ENCODE measurements around the gene ILK.

ILK gene

DNA sequence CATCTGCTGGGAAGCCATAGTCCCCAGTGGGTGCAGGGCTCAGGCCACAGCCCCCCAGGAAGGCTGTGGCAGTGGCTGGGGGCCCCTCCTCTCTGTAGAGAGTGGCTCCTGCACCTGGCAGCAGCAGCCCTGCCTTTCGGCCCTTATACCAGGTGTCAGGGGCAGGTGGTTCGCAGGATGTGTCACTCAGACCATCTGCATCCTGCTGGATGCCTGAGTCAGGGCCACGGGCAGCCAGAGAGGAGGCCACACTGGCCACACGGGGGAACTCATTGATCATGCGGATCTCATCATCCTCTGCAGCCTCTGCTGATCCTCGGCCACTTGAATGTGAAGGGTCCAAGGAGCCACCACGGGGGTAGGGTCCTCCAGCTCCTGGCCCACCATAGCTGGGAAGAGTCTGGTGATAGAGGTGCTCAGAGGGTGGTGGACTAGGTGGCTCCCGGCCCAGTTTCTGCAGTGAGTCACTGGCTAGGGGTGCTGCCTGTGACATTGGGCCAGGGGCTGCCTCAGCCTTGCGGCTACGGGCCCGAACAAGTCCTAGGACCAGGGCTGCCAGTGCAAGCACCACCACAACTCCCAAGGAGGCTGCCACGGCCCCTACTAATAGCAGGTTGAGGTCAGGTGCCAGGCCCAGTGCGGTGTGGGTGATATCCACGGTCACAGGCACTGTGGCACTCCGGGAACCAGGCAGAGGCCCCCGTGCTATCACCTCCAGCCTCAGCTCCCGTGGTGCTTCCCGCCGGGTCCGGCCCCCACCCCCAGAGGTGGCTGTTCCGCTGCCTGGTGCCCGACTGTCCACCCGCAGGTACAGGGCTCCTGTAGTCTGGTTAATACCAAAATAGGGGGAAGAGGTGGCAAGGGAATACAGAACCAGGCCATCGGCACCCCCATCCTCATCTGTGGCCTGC, 18.9 kb downstream of the ILK start:
- peak; percentile 2 for DNase-seq

DNA sequence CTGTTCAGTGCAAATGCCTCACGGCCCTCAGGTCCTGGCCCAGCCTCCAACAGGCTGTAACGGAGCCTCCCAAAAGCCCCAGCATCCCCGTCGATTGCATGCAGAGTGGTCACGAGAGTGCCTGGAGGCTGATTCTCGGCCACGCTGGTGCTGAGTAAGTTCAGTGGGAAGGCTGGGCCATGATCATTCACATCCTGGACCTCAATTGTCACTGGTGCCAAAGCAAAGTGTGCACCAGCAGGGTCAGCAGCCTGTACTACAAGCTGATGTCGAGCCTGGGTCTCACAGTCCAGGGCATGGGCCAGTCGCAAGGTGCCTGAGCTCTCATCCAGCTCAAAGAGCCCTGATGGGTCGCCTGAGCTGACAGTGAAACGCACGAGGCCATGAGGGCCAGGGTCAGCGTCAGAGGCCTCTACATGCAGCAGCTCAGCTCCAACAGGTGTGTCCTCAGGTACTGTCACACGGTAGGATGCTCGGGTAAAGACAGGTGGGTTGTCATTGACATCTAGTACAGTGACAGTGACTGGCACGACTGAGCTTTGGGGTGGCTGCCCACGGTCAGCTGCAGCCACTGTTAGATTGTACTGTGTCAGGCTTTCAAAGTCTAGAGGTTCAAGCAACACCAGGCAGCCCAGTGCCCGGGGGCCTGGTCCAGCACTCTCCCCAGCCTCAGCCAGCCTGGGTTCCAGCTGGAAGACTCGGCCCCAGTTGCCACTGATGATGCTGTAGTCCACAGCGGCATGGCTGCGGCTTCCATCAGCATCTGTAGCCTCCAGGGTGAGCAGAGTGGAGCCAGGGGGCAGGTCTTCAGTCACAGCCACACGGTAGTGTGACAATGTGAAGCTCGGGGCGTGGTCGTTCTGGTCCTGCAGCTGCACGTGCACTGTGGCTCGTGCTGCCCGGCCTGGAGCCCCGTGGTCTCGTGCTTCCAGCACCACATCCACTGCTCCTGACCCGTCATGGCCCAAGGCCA, 20.1 kb downstream of the ILK start:
- no peak for DNase-seq

DNA sequence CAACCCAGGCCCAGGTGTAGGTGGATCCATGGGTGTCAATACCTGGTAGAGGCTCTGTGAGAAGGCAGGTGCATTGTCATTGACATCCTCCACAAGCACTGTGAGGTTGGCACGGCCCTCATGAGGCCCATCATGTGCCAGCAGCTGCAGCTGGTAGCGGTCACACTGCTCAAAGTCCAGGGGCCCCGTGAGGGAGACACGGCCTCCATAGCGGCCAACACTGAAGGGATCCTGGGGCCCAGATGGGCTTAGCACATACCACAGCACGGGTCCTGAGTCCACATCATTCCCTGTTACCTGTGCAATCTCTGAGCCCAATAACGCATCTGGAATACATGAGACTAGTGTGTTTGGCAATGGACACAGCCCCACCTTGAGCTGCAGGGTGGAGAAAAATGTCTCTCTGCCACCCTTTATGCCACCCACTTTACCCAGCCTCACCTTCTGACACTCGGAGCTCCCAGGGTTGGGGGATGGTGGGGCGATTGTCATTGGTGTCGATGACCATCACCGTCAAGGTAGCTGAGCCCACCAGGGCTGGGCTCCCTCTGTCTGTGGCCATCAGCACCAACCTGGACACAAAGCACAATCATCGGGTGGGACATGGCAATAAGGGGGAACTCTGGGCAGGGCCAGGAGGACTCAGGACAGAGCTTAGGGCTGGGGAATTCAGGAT, 21.7 kb downstream of the ILK start:
- no peak for DNase-seq

DNA sequence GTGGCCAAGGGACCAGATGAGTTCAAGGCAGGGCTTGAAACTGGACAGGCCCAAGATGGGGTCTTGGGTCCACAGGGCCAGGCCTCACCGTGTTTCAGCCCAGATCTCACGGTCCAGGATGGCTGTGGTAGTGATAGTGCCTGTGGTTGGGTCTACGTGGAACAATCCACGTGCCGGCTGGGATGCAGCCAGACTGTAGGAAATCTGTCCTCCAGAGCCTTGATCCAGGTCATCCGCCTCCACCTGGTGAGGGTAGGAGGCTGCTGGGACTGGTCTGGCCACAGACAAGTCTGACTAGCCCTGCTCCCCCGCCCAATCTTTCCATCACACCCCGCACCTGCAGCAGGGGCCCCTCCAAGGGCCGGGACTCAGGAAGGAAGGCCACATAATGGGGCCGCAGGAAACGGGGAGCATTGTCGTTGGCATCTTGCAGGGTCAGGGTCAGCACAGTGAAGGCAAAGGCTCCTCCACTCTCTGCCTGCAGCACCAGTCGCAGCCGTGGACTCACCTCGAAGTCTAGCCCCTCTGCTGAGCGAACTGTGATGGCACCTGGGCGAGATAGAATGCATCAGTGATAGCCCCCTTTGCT, 22.4 kb downstream of the ILK start:
- no peak for DNase-seq

DNA sequence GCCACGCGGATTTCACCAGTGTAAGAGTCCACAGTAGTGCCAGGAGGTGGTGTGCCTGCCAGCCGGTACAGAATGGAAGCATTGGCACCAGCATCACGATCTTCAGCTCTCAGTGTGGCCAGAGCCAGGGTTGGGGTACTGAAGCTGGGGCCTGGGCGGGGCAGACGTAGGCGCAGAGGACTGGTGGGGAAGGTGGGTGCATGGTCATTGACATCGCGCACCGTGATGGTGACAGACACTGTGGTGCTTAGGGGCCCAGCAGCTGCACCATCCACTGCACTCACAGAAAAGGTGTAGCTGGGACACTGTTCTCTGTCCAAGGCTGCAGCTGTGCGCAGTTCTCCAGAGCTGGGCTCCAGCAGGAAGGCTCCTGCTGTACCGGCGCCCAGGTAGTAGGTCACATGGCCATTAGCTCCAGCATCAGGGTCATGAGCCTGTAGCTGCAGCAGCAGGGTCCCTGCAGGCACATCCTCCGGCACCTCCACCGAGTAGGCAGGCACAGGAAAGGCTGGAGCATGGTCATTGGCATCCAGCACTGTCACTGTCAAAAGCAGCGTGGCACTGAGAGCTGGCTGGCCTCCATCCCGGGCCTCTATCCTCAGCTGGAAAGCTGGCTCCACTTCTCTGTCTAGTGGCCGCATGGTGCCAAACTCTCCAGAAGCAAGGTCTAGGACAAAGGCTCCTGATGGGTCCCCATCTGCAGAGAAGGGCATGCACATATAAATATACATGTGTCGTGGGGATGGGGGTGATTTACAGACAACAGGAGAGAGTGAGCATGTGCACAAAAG, 23.6 kb downstream of the ILK start:
- no peak for DNase-seq

DNA sequence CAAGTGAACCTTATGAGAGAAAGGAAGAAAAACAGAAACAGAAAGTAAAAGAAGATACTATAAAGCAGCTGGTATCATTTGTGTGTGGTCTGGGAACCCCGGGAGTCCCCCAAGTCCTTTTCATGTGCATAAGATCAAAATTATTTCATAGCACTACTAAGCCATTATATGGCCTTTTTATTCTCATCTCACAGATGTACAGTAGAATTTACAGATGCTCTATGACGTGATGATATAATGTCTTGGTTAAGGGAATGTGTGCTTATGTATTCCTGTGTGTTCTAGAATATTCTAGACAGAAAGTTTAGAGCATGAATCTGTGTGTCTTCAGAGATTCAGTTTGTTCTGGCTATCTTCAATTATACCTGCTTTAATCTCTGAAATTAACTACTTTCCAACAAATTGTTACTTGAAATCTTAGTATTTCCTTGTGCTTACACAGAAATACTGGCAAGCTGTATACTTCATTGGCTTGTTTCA, 24.2 kb downstream of the ILK start:
- no peak for DNase-seq

DNA sequence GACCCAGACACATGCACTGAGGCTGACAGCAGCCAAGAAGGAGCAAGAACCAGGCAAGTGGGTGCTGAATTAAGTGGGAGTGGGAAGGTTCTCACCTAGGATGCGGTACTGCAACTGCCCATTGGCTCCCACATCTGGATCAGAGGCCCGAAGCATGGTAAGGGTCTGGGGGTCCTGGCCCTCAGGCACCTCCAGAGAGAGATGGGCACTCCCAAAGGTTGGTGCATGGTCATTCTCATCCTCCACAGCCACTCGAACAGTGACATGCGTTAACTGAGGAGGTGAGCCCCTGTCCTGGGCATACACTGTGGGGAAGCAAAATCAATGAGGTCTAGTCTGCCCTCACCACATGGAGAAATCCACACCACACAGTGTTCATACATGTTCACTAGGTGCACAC, 25.0 kb downstream of the ILK start:
- DNase-seq = no peak

DNA sequence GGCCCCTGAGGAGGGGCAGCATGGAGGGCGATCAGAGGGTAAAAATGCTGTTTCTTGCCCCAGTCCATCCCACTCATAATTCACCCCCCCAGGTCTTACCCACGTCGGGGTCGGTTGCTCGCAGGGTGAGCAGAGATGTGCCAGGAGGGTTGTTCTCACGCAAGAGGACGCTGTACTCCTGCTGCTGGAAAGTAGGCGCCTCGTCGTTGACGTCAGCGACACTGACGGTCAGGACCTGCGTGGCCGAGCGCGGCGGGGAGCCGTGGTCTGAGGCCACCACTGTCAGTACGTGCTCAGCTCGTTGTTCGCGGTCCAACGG, 26.0 kb downstream of the ILK start:
- no peak for DNase-seq

DNA sequence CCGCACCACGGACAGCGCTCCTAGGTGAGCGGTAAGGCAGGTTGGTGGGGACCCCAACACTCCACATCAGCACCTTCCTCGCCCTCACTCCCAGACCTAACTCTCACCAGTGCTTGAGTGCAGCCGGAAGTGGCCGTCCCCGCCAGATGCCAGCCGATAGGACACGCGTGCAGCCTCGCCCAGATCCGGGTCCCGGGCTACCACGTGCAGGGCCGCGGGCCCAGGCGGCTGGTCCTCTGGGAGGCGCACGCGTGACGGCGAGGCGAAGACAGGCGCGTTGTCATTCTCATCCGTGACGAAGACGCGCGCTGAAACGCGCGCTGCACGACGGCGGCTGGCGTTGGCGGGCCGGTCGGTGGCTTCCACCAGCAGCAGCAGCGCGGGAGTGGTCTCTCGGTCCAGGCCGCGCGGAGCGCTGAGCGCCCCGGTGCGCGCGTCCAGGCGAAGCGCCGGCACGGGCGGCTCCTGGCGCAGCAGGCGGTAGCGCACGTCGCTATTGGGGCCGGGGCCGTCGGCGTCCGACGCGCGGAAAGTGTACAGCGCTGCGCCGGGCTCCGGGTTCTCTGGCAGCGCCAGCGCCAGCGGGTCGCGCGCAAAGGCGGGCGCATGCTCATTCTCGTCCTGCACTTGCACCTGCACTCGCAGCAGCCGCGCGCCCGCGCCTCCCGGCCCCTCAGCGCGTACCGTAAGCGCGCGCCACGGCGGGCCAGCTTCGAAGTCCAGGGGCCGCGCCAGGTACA, 26.5 kb downstream of the ILK start:
- DNase-seq = peak; percentile 29

DNA sequence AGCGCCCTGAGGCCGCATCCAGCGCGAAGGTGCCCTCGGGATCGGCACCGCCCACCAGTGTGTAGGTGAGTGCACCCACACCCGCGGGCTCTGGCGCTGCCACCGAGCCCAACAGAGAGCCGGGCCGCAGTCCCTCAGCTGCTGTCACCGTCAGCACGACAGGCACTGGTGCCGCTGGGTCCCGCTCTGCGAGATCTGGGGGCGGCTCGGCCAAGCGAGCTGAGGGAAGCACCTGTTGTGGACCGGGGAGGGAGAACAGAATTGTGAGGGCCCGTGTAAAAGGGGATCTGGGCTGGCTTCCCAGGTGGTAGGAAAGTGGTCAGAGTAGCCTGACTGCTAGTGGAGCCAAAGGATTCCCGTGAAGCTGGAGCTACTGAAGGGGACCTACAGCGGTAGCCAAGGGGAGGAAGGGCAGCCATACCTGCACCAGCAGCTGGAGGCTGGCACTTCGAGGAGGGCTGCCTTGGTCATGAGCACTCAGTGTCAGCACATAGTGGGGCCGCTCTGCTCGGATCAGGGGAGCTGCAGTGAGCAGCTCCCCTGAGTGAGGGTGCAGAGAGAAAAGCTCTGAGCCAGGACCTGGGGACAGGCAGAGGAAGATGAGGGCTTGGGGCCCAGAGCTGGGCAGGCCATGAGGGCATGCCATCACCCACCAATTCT, 27.2 kb downstream of the ILK start:
- no peak for DNase-seq

DNA sequence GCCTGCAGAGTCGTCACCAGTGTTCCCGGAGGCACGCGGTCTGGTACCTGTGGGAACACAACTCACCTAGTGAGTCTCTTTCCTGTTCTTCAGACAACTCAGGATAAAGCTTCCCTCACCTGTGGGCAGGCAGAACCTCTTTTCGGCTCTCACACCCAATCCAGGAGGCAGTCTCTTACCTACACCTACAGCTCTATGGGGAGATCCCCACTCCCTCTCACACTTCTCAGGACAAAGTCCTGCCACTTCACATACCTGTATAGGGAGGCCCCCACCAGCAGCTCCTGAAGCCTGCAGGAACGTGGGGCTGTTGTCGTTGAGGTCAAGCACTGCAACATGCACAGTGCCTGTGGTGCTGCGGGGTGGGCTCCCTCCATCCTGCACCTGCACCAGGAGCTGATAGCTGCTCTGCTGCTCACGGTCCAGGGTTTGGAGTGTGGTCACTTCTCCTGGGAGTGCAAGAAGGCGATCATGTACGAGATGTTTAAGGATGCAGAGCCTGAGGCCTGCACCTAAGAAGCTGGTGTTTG, 27.9 kb downstream of the ILK start:
- no peak for DNase-seq

DNA sequence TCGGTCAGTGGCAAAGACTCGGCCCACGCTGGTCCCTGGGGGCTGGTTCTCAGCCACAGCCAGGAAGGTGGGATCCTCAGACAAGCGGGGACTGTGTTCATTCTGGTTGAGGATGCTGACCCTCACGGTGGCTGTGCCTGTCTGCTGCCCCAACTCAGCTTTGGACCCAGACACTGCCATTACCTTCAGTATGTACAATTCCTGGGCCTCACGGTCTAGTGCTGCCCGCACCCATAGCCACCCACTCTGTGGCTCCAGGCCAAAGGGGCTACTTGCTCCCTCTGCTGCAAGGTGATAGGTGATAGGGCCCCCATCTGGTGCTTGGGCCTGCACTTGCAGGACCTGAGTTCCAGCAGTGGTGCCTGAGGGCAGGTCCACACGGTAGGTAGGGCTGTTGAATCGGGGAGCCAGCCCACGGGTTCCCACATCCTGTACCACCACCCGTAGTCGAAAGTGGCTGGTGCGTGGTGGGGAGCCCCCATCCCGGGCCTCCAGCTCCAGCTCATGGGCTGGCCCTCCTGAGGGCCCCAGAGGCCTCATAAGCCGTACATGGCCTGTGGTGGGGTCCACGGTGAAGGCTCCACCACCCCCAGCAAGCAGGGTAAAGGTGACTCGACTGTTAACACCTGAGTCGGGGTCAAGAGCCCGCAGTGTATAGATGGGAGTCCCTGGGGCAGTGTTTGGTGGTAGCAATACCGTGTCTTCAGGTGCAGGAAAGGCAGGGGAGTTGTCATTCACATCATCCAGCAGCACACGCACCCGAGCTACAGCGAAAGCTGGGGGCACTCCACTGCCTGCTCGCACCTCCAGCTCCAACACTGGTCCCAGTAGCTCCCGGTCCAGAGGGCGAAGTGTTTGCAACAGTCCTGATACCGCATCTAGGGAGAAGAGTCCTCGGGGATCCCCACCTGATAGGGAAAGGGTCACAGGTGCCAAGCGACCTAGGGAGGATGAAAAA, 28.8 kb downstream of the ILK start:
- no peak for DNase-seq

DNA sequence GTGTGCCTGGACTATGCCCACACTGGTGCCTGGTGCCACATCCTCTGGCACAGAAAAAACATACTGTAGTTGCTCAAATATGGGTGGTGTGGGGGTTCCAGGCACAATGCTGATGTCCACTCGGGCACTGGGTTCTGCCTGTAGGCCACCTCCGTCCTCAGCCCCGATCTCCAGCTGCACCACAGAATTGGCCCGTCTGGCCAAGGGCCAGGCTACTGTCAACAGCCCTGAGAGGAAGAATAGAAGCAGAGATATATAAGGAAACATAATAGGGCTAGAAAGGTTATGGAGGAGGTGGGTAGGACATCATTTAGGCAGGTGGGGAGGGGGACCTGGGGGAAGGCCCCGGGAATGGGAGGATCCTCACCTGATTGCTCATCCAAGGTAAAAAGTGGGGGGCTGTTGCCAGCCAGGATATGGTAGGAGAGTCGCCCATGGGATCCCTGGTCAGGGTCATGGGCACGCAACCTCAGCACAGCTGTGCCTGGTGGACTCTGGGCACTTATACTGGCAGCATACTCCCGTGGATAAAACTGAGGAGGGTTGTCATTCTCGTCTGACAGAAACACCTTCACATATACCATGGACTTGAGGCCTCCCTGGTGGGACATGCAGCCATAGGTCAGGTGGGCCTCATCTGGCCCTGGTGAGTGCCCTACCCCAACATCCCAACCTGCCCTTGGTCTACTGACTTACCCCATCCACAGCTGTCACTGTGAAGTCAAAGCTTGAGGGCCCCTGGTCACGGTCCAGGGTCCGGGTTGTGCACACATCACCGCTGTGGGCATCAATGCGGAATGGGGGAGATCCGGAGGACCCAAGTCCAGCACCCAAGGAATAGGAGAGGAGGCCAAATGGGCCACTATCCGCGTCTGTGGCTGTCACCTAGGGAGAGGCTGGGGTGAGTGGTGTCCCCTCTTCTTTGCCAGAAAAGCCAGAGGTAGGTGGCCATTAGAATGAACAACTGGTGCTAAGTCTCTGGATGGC, 30.1 kb downstream of the ILK start:
- no peak for DNase-seq

DNA sequence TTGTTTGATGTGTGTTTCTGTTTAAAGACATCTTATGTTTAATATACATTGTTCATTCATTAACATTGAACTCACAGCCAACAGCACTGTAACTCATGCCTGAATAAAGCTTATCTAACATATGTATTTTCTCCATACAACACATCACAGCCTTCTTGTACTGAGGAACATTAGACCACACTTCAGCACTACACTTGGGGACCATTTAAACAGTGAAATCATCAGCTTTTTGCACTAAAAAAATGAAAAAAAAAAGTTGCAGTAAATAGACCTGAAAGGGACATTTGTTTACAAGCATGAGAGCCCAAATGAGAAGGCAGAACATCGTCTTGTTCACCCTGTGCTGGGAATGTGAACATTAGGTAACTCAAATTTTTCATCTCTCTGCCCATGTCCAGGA, 31.0 kb downstream of the ILK start:
- DNase-seq = no peak

DNA sequence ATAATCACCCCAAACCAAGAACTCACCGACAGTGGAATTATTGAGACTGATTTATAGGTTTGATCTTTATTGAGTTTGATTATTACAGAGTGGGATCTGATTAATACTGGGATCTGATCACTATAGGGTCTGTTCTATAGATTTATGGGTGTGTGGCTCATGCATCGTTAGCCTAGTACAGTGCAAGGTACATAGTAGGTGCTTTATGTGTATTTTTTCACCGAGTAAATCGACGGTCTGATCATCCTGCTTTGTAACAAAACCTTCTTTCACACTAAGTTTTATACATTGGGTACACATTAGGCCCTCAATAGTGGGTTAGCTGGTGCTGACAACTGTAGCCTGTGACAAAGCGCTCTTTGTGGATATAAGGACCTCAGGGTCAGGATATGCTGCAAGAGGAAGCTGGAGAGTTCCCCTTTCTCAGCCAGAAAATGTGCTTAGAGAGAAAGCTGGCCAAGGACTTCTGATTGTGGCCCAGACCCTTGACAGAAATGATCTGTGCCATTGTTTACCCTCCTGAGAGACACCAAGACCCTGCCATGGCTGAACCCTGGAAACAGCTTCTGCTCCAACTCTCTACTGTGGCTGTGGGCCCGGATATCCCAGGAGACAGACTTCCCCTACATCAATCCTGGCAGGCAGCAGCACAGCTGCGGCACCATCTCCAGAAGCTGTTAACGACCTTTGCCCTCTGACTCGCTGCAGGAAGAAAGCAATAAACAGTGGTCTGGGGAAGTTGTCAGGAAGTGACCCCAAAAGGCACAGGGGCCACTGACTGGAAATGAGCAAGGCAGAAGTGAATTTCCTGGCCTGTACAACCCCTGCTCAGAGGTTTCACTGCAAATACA, 31.7 kb downstream of the ILK start:
- no peak for DNase-seq

DNA sequence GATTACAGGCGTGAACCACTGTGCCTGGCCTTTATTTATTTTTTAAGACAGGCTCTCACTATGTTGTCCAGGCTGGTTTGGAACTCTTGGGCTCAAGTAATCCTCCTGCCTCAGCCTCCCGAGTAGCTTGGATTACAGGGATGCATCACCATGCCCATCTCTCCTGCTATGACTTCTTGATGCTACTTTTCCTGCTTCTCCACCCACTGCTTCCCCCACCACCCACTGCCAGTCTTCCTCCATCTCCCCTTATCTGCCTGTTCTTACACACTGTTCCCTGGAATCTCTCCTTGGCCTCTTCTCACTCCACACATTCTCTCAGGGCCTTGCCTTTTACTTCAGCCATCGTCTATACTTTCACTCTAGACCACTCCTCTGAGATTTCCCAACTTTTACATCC, 32.9 kb downstream of the ILK start:
- DNase-seq = no peak

DNA sequence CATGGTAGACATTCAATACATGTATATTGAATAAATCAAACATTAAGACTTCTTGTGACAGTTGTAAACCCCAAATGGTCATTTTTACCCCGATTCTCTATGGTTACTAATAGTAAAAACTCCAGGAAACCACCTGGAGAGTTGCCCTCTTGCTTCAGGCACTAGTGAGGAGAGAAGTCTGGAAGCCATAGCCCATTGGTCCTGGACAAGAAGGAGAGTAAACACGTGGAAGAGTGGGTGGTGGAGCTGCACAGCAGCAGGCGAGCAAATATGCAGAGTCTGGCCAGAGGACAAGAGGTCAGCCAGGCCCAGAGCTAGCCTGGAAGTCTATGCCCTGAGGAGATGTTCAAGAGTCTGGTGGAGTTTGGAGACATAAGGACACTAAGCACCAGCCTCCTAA, 34.3 kb downstream of the ILK start:
- DNase-seq = no peak

Measured in NCI-H2171 treated with DMSO at 0.1 percent for 48 hours (cell line).